ENCODE measurements around the gene PARD3B.

- TF ChIP-seq, protein P1, sequence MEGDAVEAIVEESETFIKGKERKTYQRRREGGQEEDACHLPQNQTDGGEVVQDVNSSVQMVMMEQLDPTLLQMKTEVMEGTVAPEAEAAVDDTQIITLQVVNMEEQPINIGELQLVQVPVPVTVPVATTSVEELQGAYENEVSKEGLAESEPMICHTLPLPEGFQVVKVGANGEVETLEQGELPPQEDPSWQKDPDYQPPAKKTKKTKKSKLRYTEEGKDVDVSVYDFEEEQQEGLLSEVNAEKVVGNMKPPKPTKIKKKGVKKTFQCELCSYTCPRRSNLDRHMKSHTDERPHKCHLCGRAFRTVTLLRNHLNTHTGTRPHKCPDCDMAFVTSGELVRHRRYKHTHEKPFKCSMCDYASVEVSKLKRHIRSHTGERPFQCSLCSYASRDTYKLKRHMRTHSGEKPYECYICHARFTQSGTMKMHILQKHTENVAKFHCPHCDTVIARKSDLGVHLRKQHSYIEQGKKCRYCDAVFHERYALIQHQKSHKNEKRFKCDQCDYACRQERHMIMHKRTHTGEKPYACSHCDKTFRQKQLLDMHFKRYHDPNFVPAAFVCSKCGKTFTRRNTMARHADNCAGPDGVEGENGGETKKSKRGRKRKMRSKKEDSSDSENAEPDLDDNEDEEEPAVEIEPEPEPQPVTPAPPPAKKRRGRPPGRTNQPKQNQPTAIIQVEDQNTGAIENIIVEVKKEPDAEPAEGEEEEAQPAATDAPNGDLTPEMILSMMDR (IDR thresholded peaks at IDR 0.05) = no peak
- TF ChIP-seq POLR2A (IDR thresholded peaks at IDR 0.05) = no peak
These were observed 801.4 kb downstream of the PARD3B start for GRCh38 chr2:205346649-205347048.

All from transverse colon (tissue), 3 donors.